ENCODE results near the gene S100Z.
"Not testable (repeated sequence)": the region's sequence is repeated elsewhere in the genome, so short reads cannot be mapped to it uniquely, and the experiment has no call there.

S100Z gene
- total RNA-seq: 0.21 to 0.72 reads per million in 2 donors

- DNase-seq: peak; percentile 6
Observed at GRCh38 chr5:76849419-76850291, at the start of gene S100Z. TSS of gene S100Z (plus strand) at chr5:76850014. CDS start at chr5:76875360, 25,346 bp downstream.

DNA sequence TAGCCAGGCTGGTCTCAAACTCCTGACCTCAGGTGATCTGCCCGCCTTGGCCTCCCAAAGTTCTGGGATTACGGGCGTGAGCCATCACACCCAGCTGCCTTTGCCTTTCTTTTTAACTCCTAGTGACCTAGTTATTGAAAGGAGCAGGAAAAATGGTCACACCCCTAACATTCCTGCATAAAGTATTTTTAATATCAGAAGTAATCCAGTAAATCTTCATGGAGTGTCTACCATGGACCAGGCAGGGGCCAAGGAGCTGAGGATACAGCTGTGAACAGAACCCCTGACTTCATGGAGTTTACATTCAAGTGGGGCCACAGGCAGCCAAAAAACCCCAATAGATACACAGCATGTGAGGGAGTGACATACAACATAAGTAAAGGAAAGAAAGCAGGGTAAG, 49.2 kb upstream of the S100Z start:
- no peak for DNase-seq

GRCh38 chr5:76801159-76801802, 48.5 kb upstream of the S100Z start:
- no peak for DNase-seq

- no peak for DNase-seq
Observed at GRCh38 chr5:76801803-76802195, 48.0 kb upstream of the S100Z start.

- no peak for DNase-seq
Observed at GRCh38 chr5:76804266-76804665, 45.5 kb upstream of the S100Z start.

- DNase-seq: no peak
Observed at GRCh38 chr5:76805821-76806505, 43.9 kb upstream of the S100Z start.

DNA sequence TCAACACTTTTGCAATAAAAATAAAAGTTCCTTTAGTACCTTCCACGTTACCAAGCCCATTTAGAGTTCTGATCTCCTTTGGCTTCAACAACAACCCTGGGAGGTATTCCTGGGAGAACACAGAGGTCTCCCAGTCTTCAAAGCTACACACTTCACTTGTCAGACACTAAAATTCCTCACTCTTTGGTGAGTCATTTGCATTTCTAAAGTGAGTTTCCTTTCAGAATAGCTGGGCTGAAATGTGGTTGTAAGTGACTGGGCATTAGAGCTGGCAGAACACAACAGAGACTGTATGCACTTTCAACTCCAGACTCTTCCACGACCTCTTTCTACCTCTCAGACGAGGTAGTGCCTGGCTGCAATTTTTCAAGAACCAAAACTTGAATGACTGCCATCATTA, 42.5 kb upstream of the S100Z start:
- no peak for DNase-seq

GRCh38 chr5:76808141-76808691, 41.6 kb upstream of the S100Z start:
- no peak for DNase-seq

DNA sequence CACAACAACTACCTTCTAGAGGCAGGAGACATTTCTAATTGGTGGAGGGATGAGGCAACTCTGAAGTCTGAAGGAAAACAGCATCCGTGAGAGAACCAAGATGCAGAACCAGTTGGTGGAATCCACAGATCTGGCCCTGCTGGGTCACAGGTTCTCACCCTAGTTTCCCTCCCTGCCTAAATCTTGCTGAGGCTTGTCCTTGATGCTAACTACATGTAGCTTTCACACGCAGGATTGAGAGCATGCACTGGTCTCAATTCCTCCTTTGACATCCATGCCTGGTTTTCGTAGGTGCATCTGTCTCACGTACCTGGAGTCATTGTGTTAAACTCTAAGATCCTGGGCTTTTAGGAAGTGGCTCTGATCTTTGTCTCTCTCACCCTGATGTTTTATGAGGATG, 40.7 kb upstream of the S100Z start:
- DNase-seq: no peak

DNA sequence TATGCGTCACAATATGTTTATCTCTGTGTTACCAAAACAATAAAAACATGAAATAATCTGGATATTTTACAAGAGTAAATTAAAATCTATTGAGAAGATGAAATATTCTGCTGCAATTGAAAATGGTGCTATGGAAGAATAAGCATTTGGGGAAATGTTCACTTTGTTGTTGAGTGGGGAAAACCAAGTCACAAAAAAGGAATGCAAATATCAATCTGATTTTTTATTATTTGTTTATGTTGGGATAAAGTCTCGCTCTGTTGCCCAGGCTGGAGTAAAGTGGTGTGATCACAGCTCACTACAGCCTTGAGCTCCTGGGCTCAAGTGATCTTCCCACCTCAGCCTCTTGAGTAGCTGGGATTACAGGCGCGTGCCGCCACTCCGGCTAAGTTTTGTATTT, 39.6 kb upstream of the S100Z start:
- DNase-seq: no peak

DNA sequence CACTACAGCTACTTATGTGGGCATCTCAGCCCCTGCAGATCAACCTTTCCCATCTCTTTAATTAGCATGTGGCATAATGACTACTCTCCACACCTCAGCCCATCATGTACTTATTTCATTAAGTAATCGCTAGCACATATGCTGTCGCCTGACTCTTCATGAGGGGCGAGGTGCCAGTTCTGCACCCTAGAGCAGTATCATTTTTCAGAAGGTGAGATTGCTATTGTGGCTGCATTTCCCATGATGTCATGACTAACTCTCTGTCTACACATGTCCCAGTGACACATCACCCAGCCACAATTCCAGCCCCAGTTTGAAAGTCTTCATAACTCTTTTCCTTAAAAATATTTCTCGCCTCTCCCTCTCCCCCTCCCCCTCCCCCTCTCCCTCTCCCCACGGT, 38.6 kb upstream of the S100Z start:
- DNase-seq: no peak

- not testable (repeated sequence) for DNase-seq
Observed at GRCh38 chr5:76812209-76812608, 37.6 kb upstream of the S100Z start.

- DNase-seq: no peak
Observed at GRCh38 chr5:76813982-76814562, 35.7 kb upstream of the S100Z start.

DNA sequence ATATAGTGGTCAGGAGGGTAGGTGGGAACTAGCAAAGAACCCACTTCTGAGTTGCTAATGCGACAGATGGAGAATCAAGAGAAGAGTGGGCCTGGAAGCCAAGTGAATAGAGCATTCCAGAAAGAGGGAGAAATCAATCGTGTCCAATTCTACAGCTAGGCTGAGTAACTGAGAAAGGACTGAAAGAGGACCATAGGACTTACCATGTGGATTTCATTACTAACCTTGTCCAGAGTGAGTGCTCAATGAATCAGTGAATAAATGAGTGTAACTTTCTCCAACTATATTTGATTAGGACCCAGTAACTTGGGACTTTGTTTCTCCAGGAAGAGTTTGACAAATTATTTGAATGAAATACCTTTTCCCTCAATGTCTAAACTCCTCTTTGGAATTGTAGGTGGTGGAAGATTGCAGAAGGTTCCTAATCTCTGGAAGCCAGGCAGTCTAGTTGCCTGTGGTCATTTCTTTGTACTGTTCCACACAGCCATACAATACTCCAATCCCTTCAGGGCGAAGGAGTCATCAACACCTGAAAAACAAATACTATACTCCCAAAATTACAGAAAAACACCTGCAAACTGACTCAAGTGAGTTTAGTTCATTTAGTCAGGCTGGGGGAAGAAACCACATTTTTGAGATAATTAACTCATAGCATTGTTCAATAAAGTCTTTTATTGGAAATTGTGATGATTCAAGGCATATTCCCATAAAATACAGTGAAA, 33.5 kb upstream of the S100Z start:
- no peak for DNase-seq

- peak; percentile 51 for DNase-seq
Observed at GRCh38 chr5:76818844-76819831, 30.7 kb upstream of the S100Z start, which contains the start of gene F2RL1. TSS of gene F2RL1 (plus strand) at chr5:76819030. CDS start at chr5:76819183, 153 bp downstream.

- DNase-seq: no peak
Observed at GRCh38 chr5:76819851-76820525, 29.8 kb upstream of the S100Z start.

GRCh38 chr5:76820526-76820890, 29.3 kb upstream of the S100Z start:
- DNase-seq: no peak

- no peak for DNase-seq
Observed at GRCh38 chr5:76821136-76821535, 28.7 kb upstream of the S100Z start.

- DNase-seq: not testable (repeated sequence)
Observed at GRCh38 chr5:76822105-76822731, 27.6 kb upstream of the S100Z start.

DNA sequence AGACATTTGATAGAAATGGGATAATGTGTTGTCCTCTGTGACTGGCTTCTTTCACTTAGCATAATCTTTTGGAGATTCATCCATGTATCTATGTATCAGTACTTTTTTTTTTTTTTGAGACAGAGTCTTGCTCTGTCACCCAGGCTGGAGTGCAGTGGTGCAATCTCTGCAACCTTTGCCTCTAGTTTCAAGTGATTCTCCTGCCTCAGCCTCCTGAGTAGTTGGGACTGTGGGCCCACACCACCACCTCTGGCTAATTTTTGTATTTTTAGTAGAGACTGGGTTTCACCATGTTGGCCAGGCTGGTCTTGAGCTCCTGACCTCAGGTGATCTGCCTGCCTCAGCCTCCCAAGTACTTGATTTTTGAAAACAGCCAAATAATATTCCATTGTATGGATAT, 23.4 kb upstream of the S100Z start:
- DNase-seq: not testable (repeated sequence)

Measured in T-helper 9 cell (primary cell).